Measurements from ENCODE around the gene TAS1R2.
A peak's percentile ranks its signal among the peaks of the same experiment; 100 is the strongest.
"Not testable (repeated sequence)": the region's sequence is repeated elsewhere in the genome, so short reads cannot be mapped to it uniquely, and the experiment has no call there.

TAS1R2 gene

DNA sequence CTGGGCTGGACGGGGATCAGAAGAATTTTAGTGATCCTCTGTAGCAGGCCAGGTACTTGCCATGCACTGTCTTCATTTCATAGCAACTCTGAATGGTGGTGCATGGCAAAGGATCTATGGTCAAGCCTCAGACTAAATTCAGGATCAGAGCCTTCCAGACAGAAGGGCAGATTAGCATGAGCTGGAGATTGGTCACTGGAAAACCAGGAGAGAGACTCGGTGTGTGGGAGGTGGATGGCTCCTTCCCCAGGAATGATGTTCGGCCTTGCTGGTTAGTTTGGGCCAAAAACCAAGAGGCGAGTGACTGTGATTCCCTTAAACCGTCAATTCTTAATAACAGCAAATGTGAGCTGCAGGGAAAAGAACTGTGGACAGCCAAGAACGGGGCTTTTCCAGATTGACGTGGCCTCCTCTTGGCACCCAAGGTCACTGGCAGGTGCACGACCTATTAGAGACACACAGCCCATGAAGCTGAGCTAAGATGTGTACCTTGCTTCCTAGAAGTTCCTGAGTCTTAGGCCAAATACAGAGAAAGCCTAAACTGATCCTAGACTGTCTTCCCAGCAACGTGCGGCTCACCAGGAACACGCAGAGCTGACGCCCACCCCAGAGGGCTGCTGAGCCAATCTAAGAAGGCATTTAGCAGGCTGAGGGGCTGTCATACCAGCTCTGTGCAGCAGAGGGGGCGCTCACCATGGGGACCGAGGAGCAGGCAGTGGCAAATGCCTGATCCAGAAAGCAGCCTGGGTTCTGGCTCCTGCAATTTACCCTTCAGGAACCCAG, 24.4 kb upstream of the TAS1R2 start:
- DNase-seq = peak; percentile 66

DNA sequence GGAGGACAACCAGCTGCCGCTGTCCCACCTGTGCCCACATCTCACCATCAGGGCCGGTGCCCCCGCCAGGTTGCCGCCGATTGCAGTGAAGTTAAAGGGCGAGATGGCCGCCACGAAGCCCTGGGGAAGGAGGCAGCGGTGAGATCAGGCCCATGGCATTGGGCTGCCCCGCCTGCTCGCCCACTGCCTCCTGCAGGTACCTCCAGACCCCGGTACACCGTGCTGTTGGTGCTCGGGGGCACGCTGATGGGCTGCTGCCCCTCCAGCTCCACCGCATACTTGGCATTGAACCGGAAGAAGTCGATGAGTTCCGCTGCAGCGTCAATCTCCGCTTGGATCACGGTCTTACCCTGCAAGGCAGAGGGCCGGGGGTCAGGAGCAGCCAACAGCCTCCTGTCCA, 23.6 kb upstream of the TAS1R2 start:
- no peak for DNase-seq

DNA sequence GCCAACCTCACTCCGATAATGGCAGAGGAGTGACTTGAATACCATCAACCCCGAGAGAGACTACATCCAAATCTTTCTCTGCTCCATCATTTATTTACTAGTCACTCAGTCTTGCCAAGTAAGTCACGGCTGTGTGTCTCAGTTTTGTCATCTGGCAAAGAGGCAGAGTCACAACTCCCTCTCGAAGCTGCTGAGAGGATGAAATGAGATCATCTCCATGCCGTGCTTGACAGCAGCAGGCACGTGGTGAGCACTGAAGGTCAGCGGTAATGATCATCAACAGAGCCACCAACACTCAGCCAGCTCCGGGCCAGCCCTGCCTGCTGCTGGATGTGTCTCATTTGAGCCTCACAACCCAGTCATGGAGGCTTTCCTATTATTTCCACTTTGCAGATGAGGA, 23.0 kb upstream of the TAS1R2 start:
- no peak for DNase-seq

DNA sequence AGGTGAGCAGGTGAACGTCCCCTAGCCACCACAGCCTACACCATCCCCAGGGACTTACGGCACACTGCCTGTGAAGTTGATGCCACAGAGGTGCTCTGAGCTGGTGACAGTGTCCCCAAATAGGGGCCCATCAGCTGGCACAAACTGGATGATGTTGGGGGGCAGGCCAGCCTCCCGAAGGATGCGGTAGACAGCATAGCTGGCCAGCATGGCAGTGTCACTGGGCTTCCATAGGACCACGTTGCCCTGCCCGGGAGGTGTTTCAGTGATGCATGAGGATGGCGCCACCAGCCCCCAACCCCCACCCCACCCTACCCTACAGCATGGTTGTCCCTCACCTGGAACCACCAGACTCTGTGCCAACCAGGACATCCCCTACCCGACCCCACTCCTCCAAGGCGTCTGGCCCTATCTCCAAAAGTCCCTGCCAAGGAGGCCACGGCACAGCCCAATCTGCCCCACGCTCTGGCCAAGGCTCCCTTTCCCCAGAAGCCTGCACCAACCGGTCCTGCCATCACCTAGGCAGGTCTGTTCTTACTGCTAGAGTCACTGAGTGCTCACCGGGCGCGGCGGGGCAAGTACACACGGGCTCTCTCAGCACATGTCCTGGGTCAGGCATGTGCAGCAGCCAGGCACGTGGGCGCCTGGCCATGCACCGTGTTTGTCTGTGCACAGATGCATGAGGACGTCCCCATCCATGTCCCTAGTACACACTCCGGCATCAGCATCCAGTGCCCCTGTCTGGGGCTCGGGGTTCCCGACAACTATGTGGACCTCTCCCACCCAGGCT, 22.4 kb upstream of the TAS1R2 start:
- no peak for DNase-seq

DNA sequence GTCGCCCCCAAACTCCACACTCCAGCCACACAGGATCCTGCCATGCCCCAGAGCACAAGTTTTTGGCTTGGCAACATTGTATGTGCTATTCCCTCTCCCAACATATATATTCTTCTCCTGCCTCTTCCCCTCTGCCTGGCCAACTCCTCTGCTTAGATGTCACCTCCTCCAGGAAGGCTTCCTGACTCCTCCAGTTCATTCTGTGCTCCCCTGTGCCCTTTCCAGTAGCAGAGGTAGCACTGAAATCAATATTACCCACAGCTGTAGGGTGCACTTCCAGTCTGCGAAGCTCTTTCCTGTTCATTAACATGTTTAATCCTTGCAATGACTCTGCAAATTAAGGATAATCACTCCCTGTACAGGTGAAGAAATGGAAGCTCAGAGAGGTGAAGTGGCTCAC, 21.7 kb upstream of the TAS1R2 start:
- no peak for DNase-seq

DNA sequence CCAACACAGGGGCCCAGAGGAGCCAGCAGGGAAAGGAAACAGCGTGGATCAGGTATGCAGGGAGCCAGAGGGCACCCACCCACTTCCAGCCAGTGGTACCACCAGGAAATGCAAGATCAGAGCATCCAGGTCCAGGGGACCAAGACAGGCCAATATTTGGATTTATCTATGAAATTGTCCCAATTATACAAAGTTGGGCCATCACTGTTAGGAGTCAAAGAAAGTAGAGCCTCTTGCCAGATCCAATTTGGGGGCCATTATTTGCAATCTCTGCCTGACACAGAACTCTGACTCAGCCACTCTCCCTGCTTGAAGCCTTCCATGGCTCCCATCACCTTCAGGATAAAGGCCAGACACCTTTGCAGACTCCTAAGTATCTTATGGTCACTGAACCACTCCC, 21.1 kb upstream of the TAS1R2 start:
- DNase-seq = no peak

DNA sequence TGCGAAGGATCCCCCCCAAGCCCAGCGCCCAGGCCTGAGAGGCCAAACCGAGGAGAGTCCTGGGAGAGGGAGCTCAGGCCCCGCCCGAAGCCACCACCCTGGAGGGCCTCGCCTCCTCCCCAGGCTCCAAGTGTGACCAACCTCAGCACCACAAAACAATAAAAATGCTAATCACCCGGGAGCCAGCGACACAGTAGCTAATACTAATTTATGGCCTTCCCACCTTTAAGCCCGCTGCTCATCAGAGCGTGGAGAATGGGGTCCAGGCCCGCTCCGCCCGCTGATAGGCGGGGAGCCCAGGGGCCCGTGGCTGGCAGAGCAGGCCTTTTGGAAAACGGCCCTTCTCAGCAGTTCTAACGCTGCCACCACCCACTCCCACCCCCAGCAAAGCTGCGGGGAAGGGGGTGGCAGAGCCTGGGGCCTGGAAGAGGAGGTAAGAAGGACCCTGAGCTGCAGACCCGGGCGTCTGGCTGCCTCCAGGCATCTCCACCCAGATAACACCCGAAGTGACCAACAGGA, 20.4 kb upstream of the TAS1R2 start:
- no peak for DNase-seq

DNA sequence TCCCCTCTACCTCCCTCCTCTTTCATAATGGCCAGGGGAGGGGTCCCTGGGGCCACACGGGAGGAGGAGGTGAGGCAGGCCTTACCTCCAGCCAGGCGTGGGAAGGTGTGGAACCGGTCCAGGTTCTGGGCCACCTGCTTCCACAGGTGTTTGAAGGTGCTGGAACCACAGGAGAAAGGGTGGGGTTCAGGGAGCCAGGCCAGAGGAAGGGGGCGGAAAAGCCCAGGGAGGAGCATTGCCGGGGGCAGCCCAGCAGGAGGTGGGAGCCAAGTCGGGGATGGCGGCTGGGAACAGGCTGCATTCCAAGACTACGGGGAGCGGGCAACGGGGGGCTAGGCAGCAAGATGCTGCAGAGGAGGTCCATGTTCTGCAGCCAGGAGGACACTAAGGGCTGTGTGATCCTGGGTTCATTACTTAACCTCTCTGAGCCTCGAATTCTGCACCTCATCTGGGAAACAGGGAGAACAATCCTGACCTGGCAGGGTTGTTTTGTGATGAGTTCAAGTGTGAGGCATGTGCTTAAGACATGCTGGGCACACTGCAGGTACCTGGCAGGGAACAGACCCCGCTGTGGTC, 19.8 kb upstream of the TAS1R2 start:
- no peak for DNase-seq

DNA sequence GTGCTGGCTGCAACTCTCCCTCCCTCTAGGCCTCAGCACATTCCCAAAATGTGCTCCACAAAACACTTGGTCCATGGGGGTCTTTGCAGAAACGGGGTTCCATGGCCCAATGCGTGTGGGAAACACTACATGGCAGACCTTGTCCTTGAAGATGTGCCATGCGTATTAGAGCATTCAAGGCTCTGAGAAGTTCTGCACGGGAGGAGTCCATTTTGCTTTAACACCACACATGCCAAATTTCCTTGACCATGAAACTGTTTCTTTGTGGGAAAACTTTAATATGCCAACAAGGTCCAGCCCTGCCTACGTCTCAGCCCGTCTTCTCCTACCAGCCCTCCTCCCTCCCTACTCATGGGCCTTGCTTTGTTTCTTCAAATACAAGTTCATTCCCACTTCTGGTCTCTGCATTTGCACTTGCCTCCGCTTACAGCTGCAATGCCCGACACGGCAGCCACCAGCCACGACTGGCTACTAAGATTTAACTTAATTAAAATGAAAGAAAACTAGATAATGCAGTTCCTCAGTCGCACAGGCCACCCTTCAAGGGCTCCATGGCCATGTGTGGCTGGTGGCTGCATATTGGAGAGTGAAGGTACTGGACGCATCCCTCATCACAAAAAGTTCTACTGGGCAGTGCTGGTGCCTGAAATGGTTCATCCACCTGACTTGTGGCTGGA, 19.2 kb upstream of the TAS1R2 start:
- DNase-seq = no peak

DNA sequence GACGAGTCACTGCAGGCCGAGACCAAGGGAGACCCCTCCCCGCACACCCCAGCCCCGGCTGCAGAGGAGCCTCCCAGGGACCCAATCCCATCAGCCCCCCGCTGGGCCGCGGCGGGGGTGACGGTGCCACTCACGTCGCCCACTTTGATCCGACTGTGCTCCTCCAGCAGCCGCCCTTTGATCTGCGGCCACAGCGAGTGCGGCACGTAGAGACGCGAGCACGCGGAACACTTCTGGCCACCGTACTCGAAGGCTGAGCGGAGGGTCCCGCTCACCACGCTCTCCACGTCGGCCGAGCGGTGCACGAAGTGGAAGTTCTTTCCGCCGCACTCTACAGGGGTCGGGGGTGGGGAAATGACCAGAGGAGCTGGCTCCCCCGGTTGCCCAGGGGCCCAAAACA, 17.8 kb upstream of the TAS1R2 start:
- no peak for DNase-seq

DNA sequence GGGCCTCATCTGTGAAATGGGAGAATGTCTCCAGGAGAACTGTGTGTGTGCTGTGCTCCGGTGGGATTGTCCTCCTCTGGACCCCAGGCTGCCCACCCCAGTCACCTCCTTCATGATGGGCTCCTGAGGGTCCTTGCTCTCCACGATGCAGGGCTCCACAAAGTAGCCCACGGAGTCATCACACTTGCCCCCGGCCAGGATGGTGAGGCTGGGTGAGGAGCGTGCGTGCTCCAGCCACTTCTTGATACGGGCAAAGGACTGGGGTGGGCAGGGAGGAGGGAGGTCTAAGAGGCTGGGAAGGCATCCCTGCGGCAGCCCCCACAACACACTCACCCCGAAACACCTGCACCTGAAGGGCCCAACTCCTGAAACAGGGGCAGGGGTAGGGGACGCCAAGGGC, 16.8 kb upstream of the TAS1R2 start:
- no peak for DNase-seq

DNA sequence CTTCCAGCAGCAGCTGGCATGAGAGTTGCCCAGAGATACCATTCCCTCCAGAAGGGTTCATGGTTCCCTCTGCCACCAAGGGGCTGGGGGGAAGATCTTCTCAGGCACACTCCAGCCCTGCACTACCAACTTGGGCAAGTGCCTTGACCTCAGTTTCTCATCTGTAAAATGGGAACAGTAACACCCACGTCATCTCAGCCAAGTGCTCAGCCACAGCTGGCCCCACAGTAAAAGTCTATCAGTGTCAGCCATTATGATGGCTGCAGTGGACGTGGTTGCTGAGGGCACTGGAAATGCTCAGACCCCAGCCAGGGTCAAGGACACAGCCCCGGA, 16.3 kb upstream of the TAS1R2 start:
- DNase-seq = no peak

DNA sequence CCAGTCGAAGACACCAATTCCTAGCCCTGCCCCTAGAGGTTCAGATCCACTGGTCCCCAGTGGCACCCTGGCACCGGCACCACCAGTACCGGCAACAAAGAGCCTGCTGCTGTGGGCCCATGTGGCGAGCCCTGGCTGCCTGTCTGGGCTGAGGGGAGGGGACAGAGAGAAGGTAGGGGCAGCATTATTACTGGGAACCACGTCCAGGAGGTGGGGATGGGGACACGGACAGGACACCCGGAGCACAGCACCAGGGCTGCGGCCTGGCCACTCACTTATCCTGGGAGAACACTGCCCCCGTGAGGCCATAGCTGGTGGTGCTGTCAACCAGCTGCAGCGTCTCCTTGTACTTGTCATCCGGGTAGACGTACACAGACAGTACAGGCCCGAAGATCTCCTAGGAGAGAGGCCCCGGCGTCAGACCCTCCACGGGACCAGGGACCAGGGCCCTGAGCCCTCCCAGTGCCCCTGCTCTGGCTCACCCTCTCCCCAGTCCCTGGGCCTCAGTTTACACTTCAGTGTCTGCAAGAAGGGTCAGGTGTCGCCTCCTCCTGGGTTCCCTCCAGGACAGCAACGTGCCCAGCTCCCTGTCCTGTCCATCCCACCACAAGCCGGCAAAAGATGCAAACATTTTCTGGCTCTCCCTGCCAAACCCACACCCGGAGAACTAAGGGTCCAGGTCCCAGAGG, 15.8 kb upstream of the TAS1R2 start:
- peak; percentile 64 for DNase-seq

DNA sequence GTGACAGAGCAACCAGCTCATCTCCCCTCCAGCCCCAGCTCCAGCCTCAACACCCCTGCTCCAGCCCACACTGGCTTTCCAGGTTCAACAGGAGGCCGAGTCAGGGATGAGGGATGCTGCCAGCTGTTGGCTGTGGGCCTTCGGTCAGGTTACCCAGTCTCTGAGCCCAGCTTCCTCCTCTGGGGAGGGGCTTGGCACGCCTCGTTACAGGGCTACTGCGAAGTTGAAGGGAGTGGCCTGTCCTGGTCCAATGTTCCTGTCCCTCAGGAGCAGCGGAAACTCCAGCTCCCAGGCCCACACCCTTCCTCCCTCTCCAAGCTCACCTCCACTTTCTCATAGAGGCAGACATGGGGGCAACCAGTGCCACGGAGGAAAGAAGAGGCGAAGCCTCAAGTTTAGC, 15.1 kb upstream of the TAS1R2 start:
- DNase-seq = no peak

DNA sequence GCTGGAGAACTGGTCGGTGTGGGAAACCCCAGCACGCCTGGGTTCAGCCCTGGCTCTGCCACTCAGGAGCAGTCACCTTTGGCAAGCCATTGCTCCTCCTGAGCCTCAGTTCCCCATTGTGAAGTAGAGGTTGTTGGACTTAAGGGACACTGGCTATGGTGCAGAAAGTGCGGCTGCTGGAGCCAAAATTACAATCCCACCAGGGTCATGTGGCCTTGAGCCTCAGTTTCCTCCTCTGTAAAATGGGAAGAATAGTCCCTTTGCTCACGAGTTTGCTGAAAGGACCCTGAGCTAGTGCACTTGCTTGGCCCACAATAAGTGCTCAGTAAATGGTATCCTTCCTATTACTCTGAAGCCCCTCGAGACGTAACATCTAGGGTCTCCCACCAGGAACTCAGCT, 14.6 kb upstream of the TAS1R2 start:
- no peak for DNase-seq

DNA sequence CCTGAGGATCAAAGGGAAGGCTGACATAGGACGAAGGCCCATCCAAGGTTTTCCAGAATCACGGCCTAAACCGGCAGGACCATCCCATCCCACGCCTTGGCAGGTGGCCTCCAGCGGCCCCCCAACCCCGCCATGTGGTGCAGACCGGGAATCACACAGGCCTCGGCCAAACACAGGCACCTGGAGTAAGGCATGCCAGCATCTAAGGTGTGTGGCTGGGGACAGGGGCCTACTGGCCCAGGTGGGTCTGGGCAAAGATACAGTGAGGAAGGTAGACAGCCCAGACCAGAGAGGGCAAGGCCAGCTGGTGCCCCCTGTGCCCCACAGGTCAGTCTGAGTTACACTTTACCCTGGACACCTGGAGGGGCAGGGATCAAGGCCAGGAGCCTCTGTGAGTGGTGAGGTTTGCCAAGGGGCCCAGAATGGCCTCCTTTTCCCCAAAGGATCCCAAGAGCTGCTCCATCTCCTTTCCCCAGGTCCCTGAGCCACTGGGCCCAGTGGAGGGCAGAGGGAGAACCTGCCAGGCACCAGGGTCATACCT, 12.7 kb upstream of the TAS1R2 start:
- DNase-seq = no peak

DNA sequence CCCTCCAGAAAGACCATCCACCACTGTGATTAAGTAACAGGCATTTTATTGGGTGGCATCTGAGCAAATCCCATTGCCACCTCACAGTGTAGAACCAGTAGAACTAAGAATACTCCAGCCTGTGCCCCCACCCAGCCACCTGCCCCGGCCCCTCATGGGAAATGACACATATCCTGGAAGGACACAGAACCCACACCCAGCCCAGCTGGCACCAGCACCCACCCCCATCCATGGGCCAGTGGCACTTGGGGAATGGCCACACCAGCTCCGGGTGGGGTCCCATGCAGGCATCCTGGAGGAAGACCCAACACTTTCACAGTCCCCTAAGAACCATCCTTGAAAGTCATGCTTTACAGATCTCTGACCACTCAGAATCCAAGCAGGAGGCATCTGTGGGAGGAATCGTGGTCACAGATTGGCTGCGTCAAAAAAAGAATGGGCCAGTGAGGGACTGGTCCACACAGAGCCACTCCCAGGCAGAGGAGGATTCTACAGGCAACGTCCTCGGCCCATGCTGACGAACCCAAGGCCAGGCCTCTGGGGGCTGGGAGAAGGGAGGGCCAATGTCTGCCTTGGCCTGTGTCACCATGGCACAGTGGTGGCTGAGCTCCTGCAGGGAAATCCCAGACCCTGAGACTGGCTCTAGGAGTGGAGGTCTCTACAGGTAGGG, 12.1 kb upstream of the TAS1R2 start:
- DNase-seq = no peak

DNA sequence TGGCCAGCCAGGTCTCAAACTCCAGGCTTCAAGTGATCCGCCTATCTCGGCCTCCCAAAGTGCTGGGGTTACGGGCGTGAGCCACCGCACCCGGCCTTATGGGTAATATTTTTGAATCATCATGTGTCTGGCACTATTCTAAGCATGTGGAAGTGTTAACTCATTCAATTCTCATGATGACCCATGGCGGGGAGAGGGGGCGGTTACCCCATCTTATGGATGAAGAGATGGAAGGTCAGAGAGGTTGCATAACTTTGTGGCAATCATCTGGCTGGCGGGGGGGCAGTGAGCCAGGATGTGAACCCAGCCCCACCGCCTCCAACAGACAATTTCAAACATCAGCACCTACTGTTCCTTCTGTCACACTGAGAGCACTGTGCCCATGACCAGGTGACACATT, 11.5 kb upstream of the TAS1R2 start:
- DNase-seq = no peak

DNA sequence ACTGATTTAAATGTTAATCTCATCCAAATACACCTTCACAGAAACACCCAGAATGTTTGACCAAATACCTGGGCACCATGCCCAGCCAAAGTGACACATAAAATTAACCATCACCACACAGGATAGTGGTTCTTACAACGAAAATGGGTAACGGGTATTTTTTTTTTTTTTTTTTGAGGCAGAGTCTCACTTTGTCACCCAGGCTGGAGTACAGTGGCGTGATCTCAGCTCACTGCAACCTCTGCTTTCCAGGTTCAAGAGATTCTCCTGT, 11.1 kb upstream of the TAS1R2 start:
- DNase-seq = not testable (repeated sequence)

DNA sequence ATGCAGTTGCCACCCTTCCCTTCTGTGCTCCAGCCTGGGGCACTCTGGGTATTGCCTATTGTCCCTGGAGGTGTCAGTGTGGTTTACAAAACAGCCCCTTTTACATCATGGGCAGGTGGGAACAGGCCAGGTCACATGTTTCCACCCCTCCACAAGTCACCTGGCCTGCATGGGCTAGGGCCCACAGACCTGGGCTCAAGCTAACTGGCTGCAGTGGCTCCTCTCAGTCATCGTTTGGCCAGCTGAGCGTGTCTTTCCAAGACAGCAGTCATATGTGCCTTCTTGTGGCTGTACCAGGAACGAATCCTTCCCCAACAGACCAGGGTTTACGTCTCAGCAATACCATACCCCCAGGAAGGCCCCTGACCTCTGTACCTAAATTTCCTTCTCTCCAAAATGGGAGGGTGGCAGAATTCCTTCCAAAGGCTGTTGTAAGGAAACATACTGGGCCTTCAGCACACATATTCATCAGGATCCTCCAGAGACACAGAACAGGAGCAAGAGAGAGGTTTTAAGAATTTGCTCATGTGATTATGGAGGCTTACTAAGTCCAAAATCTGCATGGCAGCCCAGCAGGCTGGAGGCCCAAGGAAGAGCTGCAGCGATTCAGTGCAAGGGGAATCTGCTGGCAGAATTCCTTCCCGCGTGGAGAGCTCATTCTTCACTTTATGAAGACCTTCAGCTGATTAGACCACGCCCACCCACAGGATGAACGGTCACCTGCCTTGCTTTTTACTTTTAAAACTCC, 10.6 kb upstream of the TAS1R2 start:
- no peak for DNase-seq

DNA sequence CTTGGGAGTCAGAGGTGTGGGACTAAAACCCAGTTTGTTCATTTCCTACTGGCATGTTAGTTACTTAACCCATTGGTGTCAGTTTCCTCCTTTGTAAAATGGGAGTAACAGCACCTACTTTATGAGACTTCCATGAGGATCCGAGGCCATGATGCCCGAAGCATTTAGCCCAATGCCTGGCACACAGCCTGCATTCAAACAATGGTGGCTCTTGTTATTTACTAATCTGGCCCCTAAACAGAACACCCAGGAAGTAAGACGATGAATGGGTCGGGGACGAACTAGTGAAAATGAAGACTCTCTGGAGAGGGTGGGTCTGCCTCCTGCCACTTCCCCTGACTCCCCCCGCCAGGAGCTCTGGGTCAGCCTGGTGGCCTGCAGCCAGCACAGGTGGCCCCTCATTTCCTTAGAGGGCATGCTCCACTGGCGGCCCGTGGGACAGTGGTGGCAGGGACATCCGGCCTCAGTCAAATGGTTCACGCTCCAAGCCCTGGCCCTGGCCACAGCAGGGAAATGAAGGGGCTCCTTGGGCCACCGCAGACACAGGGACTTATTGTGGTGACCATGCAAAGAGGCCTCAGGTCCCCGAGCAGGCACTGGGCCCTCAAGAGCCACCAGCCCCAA, 9.5 kb upstream of the TAS1R2 start:
- DNase-seq = no peak

Measured in NCI-H1694 (cell line).